Kidney (tissue), 14 donors: Measurements from ENCODE around the gene ANO7. TPM values are rescaled to one million over a fixed set of nuclear protein-coding genes. Genes with fewer than 3 reads are reported as not detected.

Experiments
- DNase-seq, 5 donors: peaks; one replicate each; pipeline ENCODE4 v3.0.0-alpha.2; 2013 to 2020
- FAIRE-seq: peaks from 2 replicates; lab custom pipeline; 2012; peaks lifted over from hg19 to GRCh38; lab: Jason Lieb, UNC
- H3K27ac ChIP-seq, 2 donors: one replicate each; pipeline ENCODE4 v1.7.0; 2013; ENCODE audit warnings: low read depth in 2 of 2, low read length in 2 of 2, inconsistent platforms in 1 of 2
- H3K27me3 ChIP-seq: one replicate; pipeline ENCODE4 v1.7.1; 2013; ENCODE audit warnings: low read length, inconsistent platforms; ENCODE audit not compliant: control insufficient read depth, insufficient read depth
- H3K36me3 ChIP-seq, 3 donors: one replicate each; pipeline versions ENCODE4 v1.7.0 to v1.7.1; 2013; ENCODE audit warnings: low read length in 3 of 3, control low read depth in 1 of 3, inconsistent platforms in 1 of 3; ENCODE audit not compliant: insufficient read depth in 3 of 3, control insufficient read depth in 2 of 3
- H3K4me1 ChIP-seq, 3 donors: one replicate each; pipeline versions ENCODE4 v1.7.0 to v1.7.1; 2013; ENCODE audit warnings: low read length in 3 of 3, inconsistent platforms in 1 of 3, low read depth in 1 of 3; ENCODE audit not compliant: control insufficient read depth in 2 of 3, insufficient read depth in 2 of 3
- H3K4me3 ChIP-seq, 3 donors: one replicate each; pipeline versions ENCODE4 v1.7.0 to v1.8.1; 2013; ENCODE audit warnings: low read length in 3 of 3, control low read depth in 1 of 3, inconsistent platforms in 1 of 3
- H3K9ac ChIP-seq, 3 donors: one replicate each; pipeline versions ENCODE4 v1.7.0 to v1.7.1; 2013; ENCODE audit warnings: low read length in 3 of 3, control low read depth in 1 of 3, inconsistent platforms in 1 of 3
- H3K9me3 ChIP-seq, 3 donors: one replicate each; pipeline versions ENCODE4 v1.7.0 to v1.7.1; 2013; ENCODE audit warnings: low read length in 3 of 3, control low read depth in 1 of 3, inconsistent platforms in 1 of 3; ENCODE audit not compliant: control insufficient read depth in 2 of 3, insufficient read depth in 1 of 3
- intact Hi-C: fragments of 100-400 bp; cut with DNase I; formaldehyde crosslinking; loops from one replicate; pipeline ENCODE4 v1.11.1; 2022
- polyA plus RNA-seq: library from polyadenylated mRNA; stranded (reverse); fragments of 350-450 nt; fragmentation: Illumina TruSeq; extraction: RNeasy Lipid Tissue Mini Kit (QIAGEN cat#74804); gene quantifications from one replicate; pipeline ENCODE4 v1.2.3, GENCODE V29; 2014; ENCODE audit warnings: low read depth, low replicate concordance; ENCODE audit not compliant: insufficient read depth
- total RNA-seq: library from RNA; stranded (reverse); fragmentation: NEBNext Ultra II Directional; extraction: Animal tissue kit (Norgen Biotek cat#: 25700); gene quantifications from one replicate; pipeline ENCODE4 v1.2.1, GENCODE V29; 2021
- TF ChIP-seq, protein P1 (sequence below): IDR thresholded peaks from 3 replicates; pipeline ENCODE4 v1.5.1; 2012; ENCODE audit warnings: mild to moderate bottlenecking, moderate library complexity, borderline replicate concordance; ENCODE audit not compliant: insufficient read depth; ENCODE audit errors: extremely low read depth
- donor health status: control.
- donor health status: control.
- donor health status: control.
- donor health status: control.
- donor health status: control.
- donor health status: DM: yes; HTN: yes; CAD: no.
- donor health status: Normal renal cell carcinoma (clear cell type).

Gene ANO7
- total and polyA plus RNA-seq, 2 donors from 2014 or later = 1.1 to 1.9 TPM

- intact Hi-C loops = no loop called here
- TF ChIP-seq, protein P1, sequence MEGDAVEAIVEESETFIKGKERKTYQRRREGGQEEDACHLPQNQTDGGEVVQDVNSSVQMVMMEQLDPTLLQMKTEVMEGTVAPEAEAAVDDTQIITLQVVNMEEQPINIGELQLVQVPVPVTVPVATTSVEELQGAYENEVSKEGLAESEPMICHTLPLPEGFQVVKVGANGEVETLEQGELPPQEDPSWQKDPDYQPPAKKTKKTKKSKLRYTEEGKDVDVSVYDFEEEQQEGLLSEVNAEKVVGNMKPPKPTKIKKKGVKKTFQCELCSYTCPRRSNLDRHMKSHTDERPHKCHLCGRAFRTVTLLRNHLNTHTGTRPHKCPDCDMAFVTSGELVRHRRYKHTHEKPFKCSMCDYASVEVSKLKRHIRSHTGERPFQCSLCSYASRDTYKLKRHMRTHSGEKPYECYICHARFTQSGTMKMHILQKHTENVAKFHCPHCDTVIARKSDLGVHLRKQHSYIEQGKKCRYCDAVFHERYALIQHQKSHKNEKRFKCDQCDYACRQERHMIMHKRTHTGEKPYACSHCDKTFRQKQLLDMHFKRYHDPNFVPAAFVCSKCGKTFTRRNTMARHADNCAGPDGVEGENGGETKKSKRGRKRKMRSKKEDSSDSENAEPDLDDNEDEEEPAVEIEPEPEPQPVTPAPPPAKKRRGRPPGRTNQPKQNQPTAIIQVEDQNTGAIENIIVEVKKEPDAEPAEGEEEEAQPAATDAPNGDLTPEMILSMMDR = no peak
- FAIRE-seq = no peak
Observed at GRCh38 chr2:241229563-241230401, 41.3 kb downstream of the ANO7 start.

GRCh38 chr2:241230435-241230834, 42.0 kb downstream of the ANO7 start:
- H3K27me3 ChIP-seq = no peaks in the 10 kb centered on the region
- no peak overlapping the region for H3K9ac ChIP-seq
- TF ChIP-seq, protein P1 = no peak
- H3K9me3 ChIP-seq = no peaks in the 10 kb centered on the region
- no peak overlapping the region for H3K4me3 ChIP-seq
- DNase-seq = peak in 1 of 5 donors; percentile 74
- intact Hi-C loops = no loop called here
- FAIRE-seq = no peak
- no peak overlapping the region for H3K27ac ChIP-seq
- H3K4me1 ChIP-seq = no peaks in the 10 kb centered on the region
- peaks cover 6 to 73% (median 66%) of the 10 kb centered on the region in 3 donors for H3K36me3 ChIP-seq

More at GRCh38 chr2:241229563-241230401, 41.3 kb downstream of the ANO7 start:
- no peaks in the 10 kb centered on the region for H3K9me3 ChIP-seq
- H3K9ac ChIP-seq = no peak overlapping the region
- no peaks in the 10 kb centered on the region for H3K4me1 ChIP-seq
- no peak overlapping the region for H3K27ac ChIP-seq
- peaks cover 5 to 66% (median 59%) of the 10 kb centered on the region in 3 donors for H3K36me3 ChIP-seq
- no peaks in the 10 kb centered on the region for H3K27me3 ChIP-seq
- DNase-seq = peak in 1 of 5 donors; percentile 65
- H3K4me3 ChIP-seq = no peak overlapping the region

GRCh38 chr2:241232736-241233575, 44.5 kb downstream of the ANO7 start:
- no peaks in the 10 kb centered on the region for H3K9me3 ChIP-seq
- peaks cover 7 to 85% (median 67%) of the 10 kb centered on the region in 3 donors for H3K36me3 ChIP-seq
- TF ChIP-seq, protein P1 = no peak
- intact Hi-C loops = no loop called here
- no peaks in the 10 kb centered on the region for H3K4me1 ChIP-seq
- no peak overlapping the region for H3K4me3 ChIP-seq
- no peak overlapping the region for H3K9ac ChIP-seq
- peak in 1 of 5 donors; percentile 46 for DNase-seq
- H3K27ac ChIP-seq = no peak overlapping the region
- no peak for FAIRE-seq
- H3K27me3 ChIP-seq = no peaks in the 10 kb centered on the region
